Measurements from ENCODE around the gene ODR4. TPM values are rescaled to one million over a fixed set of nuclear protein-coding genes. Genes with fewer than 3 reads are reported as not detected.

ODR4 gene
- 22.1 and 29.2 TPM in 2 replicates for total RNA-seq
- 22.3 and 22.8 TPM in 2 replicates for polyA plus RNA-seq

GRCh38 chr1:186375152-186375928 is at the start of gene ODR4, which contains the start of gene TPR:
Gene ODR4 (plus strand): TSS chr1:186375838. CDS start chr1:186379786, 3,948 bp downstream.
Gene TPR (minus strand): TSS chr1:186375253. CDS start chr1:186375028, 225 bp downstream.
- H3K27ac ChIP-seq: peak within 1 kb of the TSS; percentile 93
- H3K9me2 ChIP-seq (replicated peaks; ENCODE audit: insufficient read depth): no peaks in the 10 kb centered on the region
- peak within 1 kb of the TSS; percentile 86 for H3K4me2 ChIP-seq
- no peaks in the 10 kb centered on the region for H3K36me3 ChIP-seq (replicated peaks; ENCODE audit: insufficient read depth, low read depth)
- H3K4me1 ChIP-seq (ENCODE audit: insufficient read depth): peaks cover 14% of the 10 kb centered on the region
- H4K20me1 ChIP-seq (ENCODE audit: insufficient read depth, poor library complexity, severe bottlenecking): peaks cover 11% of the 10 kb centered on the region
- under 1% methylated on average over 57 of the region's 60 CpGs for WGBS (ENCODE audit: low lambda C conversion rate, missing lambda C conversion rate)
- H3K4me3 ChIP-seq: peak within 1 kb of the TSS; percentile 91
- peak; percentile 99 for DNase-seq (ENCODE audit: low spot score)
- TF ChIP-seq, protein P1, sequence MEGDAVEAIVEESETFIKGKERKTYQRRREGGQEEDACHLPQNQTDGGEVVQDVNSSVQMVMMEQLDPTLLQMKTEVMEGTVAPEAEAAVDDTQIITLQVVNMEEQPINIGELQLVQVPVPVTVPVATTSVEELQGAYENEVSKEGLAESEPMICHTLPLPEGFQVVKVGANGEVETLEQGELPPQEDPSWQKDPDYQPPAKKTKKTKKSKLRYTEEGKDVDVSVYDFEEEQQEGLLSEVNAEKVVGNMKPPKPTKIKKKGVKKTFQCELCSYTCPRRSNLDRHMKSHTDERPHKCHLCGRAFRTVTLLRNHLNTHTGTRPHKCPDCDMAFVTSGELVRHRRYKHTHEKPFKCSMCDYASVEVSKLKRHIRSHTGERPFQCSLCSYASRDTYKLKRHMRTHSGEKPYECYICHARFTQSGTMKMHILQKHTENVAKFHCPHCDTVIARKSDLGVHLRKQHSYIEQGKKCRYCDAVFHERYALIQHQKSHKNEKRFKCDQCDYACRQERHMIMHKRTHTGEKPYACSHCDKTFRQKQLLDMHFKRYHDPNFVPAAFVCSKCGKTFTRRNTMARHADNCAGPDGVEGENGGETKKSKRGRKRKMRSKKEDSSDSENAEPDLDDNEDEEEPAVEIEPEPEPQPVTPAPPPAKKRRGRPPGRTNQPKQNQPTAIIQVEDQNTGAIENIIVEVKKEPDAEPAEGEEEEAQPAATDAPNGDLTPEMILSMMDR (IDR thresholded peaks at IDR 0.05; ENCODE audit: poor library complexity): peak; percentile 100
- TF ChIP-seq EZH2phosphoT487 (IDR thresholded peaks at IDR 0.05; ENCODE audit: low read depth, severe bottlenecking, unreplicated experiment): no peak
- peaks cover 77% of the 10 kb centered on the region for H3K79me2 ChIP-seq
- no peaks in the 10 kb centered on the region for H3K27me3 ChIP-seq
- no peaks in the 10 kb centered on the region for H3K9me3 ChIP-seq (ENCODE audit: low read depth)
- peak within 1 kb of the TSS; percentile 73 for H2AFZ ChIP-seq

DNA sequence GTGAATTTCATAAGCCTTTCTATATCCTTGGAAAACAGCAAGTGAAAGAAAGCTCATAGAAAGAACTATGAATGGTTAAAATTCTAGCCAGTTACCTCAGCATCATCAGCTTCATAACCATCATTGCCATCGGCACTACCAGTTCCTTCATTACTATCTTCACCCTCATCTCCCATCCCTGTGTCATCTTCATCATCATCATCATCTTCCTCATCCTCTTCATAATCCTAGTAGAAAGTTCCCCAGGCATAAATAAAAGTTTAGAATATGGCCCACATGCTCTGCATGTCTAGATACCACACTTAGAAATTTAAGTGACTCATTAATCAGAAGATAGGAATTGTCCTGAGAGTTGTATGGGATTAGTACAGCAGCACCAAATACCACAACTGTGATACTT is 49.6 kb upstream of the ODR4 start:
- DNase-seq (ENCODE audit: low spot score): no peak
- H3K4me1 ChIP-seq (ENCODE audit: insufficient read depth): no peaks in the 10 kb centered on the region
- H3K79me2 ChIP-seq: no peaks in the 10 kb centered on the region
- no peak overlapping the region for H3K27ac ChIP-seq
- no peaks in the 10 kb centered on the region for H3K9me3 ChIP-seq (ENCODE audit: low read depth)
- H3K27me3 ChIP-seq: no peaks in the 10 kb centered on the region
- peaks cover 5% of the 10 kb centered on the region for H4K20me1 ChIP-seq (ENCODE audit: insufficient read depth, poor library complexity, severe bottlenecking)
- H3K9me2 ChIP-seq (replicated peaks; ENCODE audit: insufficient read depth): no peaks in the 10 kb centered on the region
- no peak overlapping the region for H3K4me3 ChIP-seq
- H3K36me3 ChIP-seq (replicated peaks; ENCODE audit: insufficient read depth, low read depth): no peaks in the 10 kb centered on the region
- H3K4me2 ChIP-seq: no peak overlapping the region
- TF ChIP-seq EZH2 (IDR thresholded peaks at IDR 0.05; ENCODE audit: borderline replicate concordance): no peak
- TF ChIP-seq EZH2phosphoT487 (IDR thresholded peaks at IDR 0.05; ENCODE audit: low read depth, severe bottlenecking, unreplicated experiment): no peak
- TF ChIP-seq, protein P1 (IDR thresholded peaks at IDR 0.05; ENCODE audit: poor library complexity): no peak
- 90% methylated on average over 1 of the region's 1 CpG for WGBS (ENCODE audit: low lambda C conversion rate, missing lambda C conversion rate)
- no peak overlapping the region for H2AFZ ChIP-seq

- WGBS (ENCODE audit: low lambda C conversion rate, missing lambda C conversion rate): 87% methylated on average over 1 of the region's 1 CpG
- H3K36me3 ChIP-seq (replicated peaks; ENCODE audit: insufficient read depth, low read depth): no peaks in the 10 kb centered on the region
- no peak for TF ChIP-seq EZH2 (IDR thresholded peaks at IDR 0.05; ENCODE audit: borderline replicate concordance)
- TF ChIP-seq EZH2phosphoT487 (IDR thresholded peaks at IDR 0.05; ENCODE audit: low read depth, severe bottlenecking, unreplicated experiment): no peak
- TF ChIP-seq, protein P1 (IDR thresholded peaks at IDR 0.05; ENCODE audit: poor library complexity): no peak
Observed at GRCh38 chr1:186327331-186327730, 48.3 kb upstream of the ODR4 start.

More at GRCh38 chr1:186327331-186327730, 48.3 kb upstream of the ODR4 start:
- Histone ChIP-seq H3K79me2 (no peaks in the 10 kb centered on the region), H3K9me3 (ENCODE audit: low read depth) (no peaks in the 10 kb centered on the region), H4K20me1 (ENCODE audit: insufficient read depth, poor library complexity, severe bottlenecking) (peaks cover 5% of the 10 kb centered on the region), H3K4me2 (no peak overlapping the region), H3K9me2 (replicated peaks; ENCODE audit: insufficient read depth) (no peaks in the 10 kb centered on the region), H3K4me3 (no peak overlapping the region), H3K27ac (no peak overlapping the region), H3K4me1 (ENCODE audit: insufficient read depth) (no peaks in the 10 kb centered on the region), H3K27me3 (no peaks in the 10 kb centered on the region), H2AFZ (no peak overlapping the region)
- DNase-seq (ENCODE audit: low spot score): no peak
